K562 (cell line): ENCODE data around the gene KIF26A. TPM values are rescaled to one million over a fixed set of nuclear protein-coding genes. Genes with fewer than 3 reads are reported as not detected.

Experiments used
- ATAC-seq: fragments of 200-7000 bp; cut with Tn5 transposase; 3 replicates; pipeline ENCODE4 v1.9.1; 2020; ENCODE audit warnings: moderate library complexity
- BruUV-seq: library from RNA; stranded (reverse); fragments of 400-500 nt; replicated peaks from 2 replicates; lab custom pipeline; 2021; lab: Mats Ljungman, UMichigan
- CTCF ChIA-PET: fragments of 300-600 bp; formaldehyde crosslinking; extraction: SDS; loops from one replicate; lab custom pipeline; 2021; ENCODE audit warnings: low intra/inter-chr PET ratio; lab: Yijun Ruan, JAX
- POLR2A ChIA-PET: fragments of 300-600, 350-650 bp; sonication (Branson Sonifier 250); formaldehyde crosslinking; extraction: SDS; loops from one replicate; lab custom pipeline; 2021; ENCODE audit warnings: antibody characterized with exemption, inconsistent platforms; lab: Yijun Ruan, JAX
- DNase-seq, 4 experiments: peaks; one replicate each; pipeline versions ENCODE4 v3.0.0 to v3.0.0-alpha.2; 2011 to 2018; ENCODE audit warnings: low spot score in 3 of 4, mixed read lengths in 3 of 4; ENCODE audit errors: extremely low read depth in 1 of 4
- FAIRE-seq: peaks from 2 replicates; lab custom pipeline; 2011; peaks lifted over from hg19 to GRCh38; lab: Jason Lieb, UNC
- H2AFZ ChIP-seq: 2 replicates; pipeline ENCODE4 v1.6.0; 2011; ENCODE audit warnings: low read depth, low read length, control low read depth, inconsistent platforms
- H3K27ac ChIP-seq: fragments of 200-600 bp; 3 replicates; pipeline ENCODE4 v1.8.0; 2011; ENCODE audit warnings: low read depth, mild to moderate bottlenecking, control low read depth, inconsistent platforms, low read length, moderate library complexity, mixed read lengths; ENCODE audit errors: extremely low read depth
- H3K27me3 ChIP-seq, 2 experiments: fragments of 300-600 bp in 1 of 2; 2 replicates in 1 of 2; 3 replicates in 1 of 2; pipeline versions ENCODE4 v1.6.0 to v1.8.0; 2011; ENCODE audit warnings: inconsistent platforms in 2 of 2, low read length in 2 of 2, mild to moderate bottlenecking in 1 of 2, mixed read lengths in 1 of 2, moderate library complexity in 1 of 2; ENCODE audit not compliant: control insufficient read depth in 2 of 2, insufficient read depth in 2 of 2
- H3K36me3 ChIP-seq: fragments of 300-600 bp; 3 replicates; pipeline ENCODE4 v1.8.0; 2011; ENCODE audit warnings: mild to moderate bottlenecking, low read length, inconsistent platforms; ENCODE audit not compliant: control insufficient read depth, insufficient read depth
- H3K4me1 ChIP-seq, 2 experiments: fragments of 200-600 bp in 1 of 2; replicated peaks in 1 of 2; 2 replicates in 1 of 2; 3 replicates in 1 of 2; pipeline versions ENCODE4 v1.5.1 to v1.8.0; 2011; ENCODE audit warnings: inconsistent platforms in 2 of 2, low read length in 2 of 2, mild to moderate bottlenecking in 1 of 2, mixed read lengths in 1 of 2, moderate library complexity in 1 of 2; ENCODE audit not compliant: control insufficient read depth in 2 of 2, insufficient read depth in 2 of 2
- H3K4me2 ChIP-seq: 2 replicates; pipeline ENCODE4 v1.6.1; 2011; ENCODE audit warnings: low read length, control low read depth, inconsistent platforms, mixed read lengths; ENCODE audit not compliant: insufficient read depth
- H3K4me3 ChIP-seq: fragments of 200-600 bp; sonication (generic), shearing (Covaris generic); 2 replicates; pipeline ENCODE4 v1.5.1; 2016; ENCODE audit warnings: control low read depth, inconsistent platforms
- H3K79me2 ChIP-seq: fragments of 200-600 bp; 3 replicates; pipeline ENCODE4 v1.8.0; 2011; ENCODE audit warnings: low read length, inconsistent platforms; ENCODE audit not compliant: control insufficient read depth, insufficient read depth
- H3K9ac ChIP-seq, 2 experiments: 2 replicates each; pipeline versions ENCODE4 v1.6.0 to v1.6.1; 2011; ENCODE audit warnings: low read depth in 2 of 2, low read length in 2 of 2, control low read depth in 1 of 2, inconsistent platforms in 1 of 2, mild to moderate bottlenecking in 1 of 2, mixed read lengths in 1 of 2; ENCODE audit not compliant: insufficient read depth in 1 of 2
- H3K9me1 ChIP-seq: one replicate; pipeline ENCODE4 v1.6.0; 2011; ENCODE audit warnings: inconsistent platforms, mild to moderate bottlenecking, low read length, moderate library complexity; ENCODE audit not compliant: control insufficient read depth, insufficient read depth
- H3K9me3 ChIP-seq: replicated peaks from 2 replicates; pipeline ENCODE4 v1.5.1; 2011; ENCODE audit warnings: low read depth, low read length, inconsistent platforms; ENCODE audit not compliant: control insufficient read depth, insufficient read depth
- H4K20me1 ChIP-seq: replicated peaks from 2 replicates; pipeline ENCODE4 v1.6.1; 2011; ENCODE audit warnings: low read length, inconsistent platforms, mixed read lengths; ENCODE audit not compliant: control insufficient read depth, insufficient read depth
- MAZ ChIP-seq, 2 experiments: fragments of 450-650 bp in 1 of 2; sonication (generic) in 1 of 2; formaldehyde crosslinking; IDR thresholded peaks in 1 of 2; conservative IDR thresholded peaks in 1 of 2; 2 replicates each; pipeline versions ENCODE4 v1.4.0 to v1.5.0; 2020; ENCODE audit warnings: mild to moderate bottlenecking in 1 of 2, missing genetic modification reagents in 1 of 2
- POU5F1 ChIP-seq: fragments of 150-350 bp; IDR thresholded peaks from 2 replicates; pipeline ENCODE4 v1.6.1; 2014; ENCODE audit warnings: borderline replicate concordance, low read length, low read depth, mild to moderate bottlenecking; ENCODE audit not compliant: partially characterized antibody
- TFAM ChIP-seq: fragments of 250-450 bp; sonication (Bioruptor Pico); conservative IDR thresholded peaks from 2 replicates; pipeline ENCODE4 v1.5.0; 2021; ENCODE audit warnings: mild to moderate bottlenecking, moderate library complexity
- ZFP1 ChIP-seq: fragments of 450-650 bp; formaldehyde crosslinking; IDR thresholded peaks from 2 replicates; pipeline ENCODE4 v1.4.0; 2020; ENCODE audit warnings: mild to moderate bottlenecking, mixed read lengths
- ZNF695 ChIP-seq: fragments of 450-650 bp; formaldehyde crosslinking; IDR thresholded peaks from 2 replicates; pipeline ENCODE4 v1.4.0; 2020; ENCODE audit warnings: mild to moderate bottlenecking, moderate library complexity
- WGBS: fragments of 100-300 bp; shearing (Covaris generic); methylation state at CpG from one replicate; pipeline ENCODE4 v1.1.6; 2016; ENCODE audit warnings: low coverage, mixed read lengths; ENCODE audit not compliant: insufficient coverage; ENCODE audit errors: missing lambda C conversion rate; 5-methylcytosine and 5-hydroxymethylcytosine counted together
- in situ Hi-C: fragments of 300-500 bp; cut with MboI; formaldehyde crosslinking; loops from 4 replicates; pipeline ENCODE4 v1.15.0; 2018; ENCODE audit warnings: inconsistent platforms, mixed read lengths
- intact Hi-C: fragments of 100-400 bp; cut with micrococcal nuclease; formaldehyde crosslinking; loops from 2 replicates; pipeline ENCODE4 v1.14.2; 2022
- polyA plus RNA-seq, 8 experiments: library from polyadenylated mRNA; depleted of rRNA in 4 of 8; stranded (reverse) in 5 of 8; unstranded in 3 of 8; fragments of >200 nt; fragmentation: Nextera tagmentation in 2 of 8; fragmentation: Illumina TruSeq in 1 of 8; extraction: Ambion mirVana in 2 of 8; extraction: Trizol in 1 of 8; gene quantifications; 2 replicates each; pipeline versions ENCODE4 v1.2.1 to v1.2.3, GENCODE V29; 2011 to 2014; ENCODE audit warnings: inconsistent platforms in 1 of 8, missing spikeins in 1 of 8
- total RNA-seq, 7 experiments: library from RNA; depleted of rRNA in 6 of 7; stranded (reverse); fragments of >200 nt in 6 of 7; fragmentation: Illumina TruSeq in 2 of 7; extraction: Trizol in 2 of 7; gene quantifications; 2 replicates each; pipeline versions ENCODE4 v1.2.1 to v1.2.3, GENCODE V29; 2011 to 2021; ENCODE audit warnings: low replicate concordance in 1 of 7
- TF ChIP-seq, protein P1 (sequence below): sonication (generic); formaldehyde crosslinking; IDR thresholded peaks from 2 replicates; pipeline ENCODE4 v1.8.0; 2023; ENCODE audit warnings: missing genetic modification reagents, mild to moderate bottlenecking, borderline replicate concordance

KIF26A gene
- total and polyA plus RNA-seq, 9 of the 15 experiments (the other 6 are each of a cell fraction or from before 2014, with no cell fraction given): 0.04 TPM; not detected in 8

DNA sequence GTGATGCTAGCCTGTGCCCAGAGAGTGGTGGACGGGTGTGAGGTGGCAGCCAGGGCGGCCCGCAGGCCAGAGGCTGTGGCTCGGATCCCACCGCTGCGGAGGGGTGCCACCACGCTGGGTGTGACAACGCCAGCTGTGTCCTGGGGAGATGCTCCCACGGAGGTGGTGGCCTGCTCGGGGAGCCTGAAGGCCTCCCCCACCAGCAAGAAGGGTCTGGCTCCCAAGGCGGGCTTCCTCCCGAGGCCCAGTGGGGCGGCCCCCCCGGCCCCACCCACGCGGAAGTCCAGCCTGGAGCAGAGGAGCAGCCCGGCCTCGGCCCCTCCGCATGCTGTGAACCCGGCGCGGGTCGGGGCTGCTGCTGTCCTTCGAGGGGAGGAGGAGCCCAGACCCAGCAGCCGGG, 38.2 kb downstream of the KIF26A start:
- Histone ChIP-seq H3K79me2 (no peaks in the 10 kb centered on the region), H3K4me1 (peaks cover 0 to 19% of the 10 kb centered on the region in 2 experiments; a peak in 1 of 5 replicates), H3K9ac (no peak overlapping the region), H3K4me3 (no peak overlapping the region), H3K4me2 (no peak overlapping the region), H3K27ac (no peak overlapping the region), H3K9me3 (no peaks in the 10 kb centered on the region), H2AFZ (no peak overlapping the region), H3K9me1 (no peaks in the 10 kb centered on the region), H4K20me1 (0 out of 2 replicates have a peak, but pooled peaks cover 5% of the 10 kb centered on the region), H3K27me3 (peaks cover 0 to 52% of the 10 kb centered on the region in 2 experiments; a peak in 4 of 5 replicates), H3K36me3 (no peaks in the 10 kb centered on the region)
- peak in 1 of 4 experiments; percentile 14 for DNase-seq
- WGBS: 10% methylated on average over 8 of the region's 25 CpGs
- ChIA-PET CTCF (no interaction called here), POLR2A (no interaction called here)
- in situ Hi-C loops (no loop called here), intact Hi-C loops (no loop called here)
- no peak for TF ChIP-seq POU5F1
- BruUV-seq: no TSS peak
- no peak for FAIRE-seq
- ATAC-seq: no peak

DNA sequence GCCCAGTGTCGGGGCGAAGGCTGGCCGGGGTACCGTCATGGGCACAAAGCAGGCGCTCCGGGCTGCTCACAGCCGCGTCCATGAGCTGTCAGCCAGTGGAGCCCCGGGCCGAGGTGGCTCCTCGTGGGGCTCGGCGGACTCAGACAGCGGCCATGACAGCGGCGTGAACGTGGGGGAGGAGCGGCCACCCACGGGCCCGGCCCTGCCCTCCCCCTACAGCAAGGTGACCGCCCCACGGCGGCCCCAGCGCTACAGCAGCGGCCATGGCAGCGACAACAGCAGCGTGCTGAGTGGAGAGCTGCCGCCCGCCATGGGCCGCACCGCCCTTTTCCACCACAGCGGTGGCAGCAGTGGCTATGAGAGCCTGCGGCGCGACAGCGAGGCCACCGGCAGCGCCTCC, 39.0 kb downstream of the KIF26A start:
- in situ Hi-C loops: no loop called here
- DNase-seq: peak in 2 of 4 experiments; percentile 11 to 13
- intact Hi-C loops: no loop called here

More for the DNA sequence above, 39.0 kb downstream of the KIF26A start:
- TF ChIP-seq TFAM (CRISPR knock-in tag) (no peak), MAZ (CRISPR knock-in tag; conservative IDR thresholded peaks at IDR 0.05 in 1 of 2, IDR thresholded peaks at IDR 0.05 in 1 of 2) (no peak), ZFP1 (CRISPR knock-in tag) (no peak), ZNF695 (CRISPR knock-in tag) (no peak)
- TF ChIP-seq, protein P1, sequence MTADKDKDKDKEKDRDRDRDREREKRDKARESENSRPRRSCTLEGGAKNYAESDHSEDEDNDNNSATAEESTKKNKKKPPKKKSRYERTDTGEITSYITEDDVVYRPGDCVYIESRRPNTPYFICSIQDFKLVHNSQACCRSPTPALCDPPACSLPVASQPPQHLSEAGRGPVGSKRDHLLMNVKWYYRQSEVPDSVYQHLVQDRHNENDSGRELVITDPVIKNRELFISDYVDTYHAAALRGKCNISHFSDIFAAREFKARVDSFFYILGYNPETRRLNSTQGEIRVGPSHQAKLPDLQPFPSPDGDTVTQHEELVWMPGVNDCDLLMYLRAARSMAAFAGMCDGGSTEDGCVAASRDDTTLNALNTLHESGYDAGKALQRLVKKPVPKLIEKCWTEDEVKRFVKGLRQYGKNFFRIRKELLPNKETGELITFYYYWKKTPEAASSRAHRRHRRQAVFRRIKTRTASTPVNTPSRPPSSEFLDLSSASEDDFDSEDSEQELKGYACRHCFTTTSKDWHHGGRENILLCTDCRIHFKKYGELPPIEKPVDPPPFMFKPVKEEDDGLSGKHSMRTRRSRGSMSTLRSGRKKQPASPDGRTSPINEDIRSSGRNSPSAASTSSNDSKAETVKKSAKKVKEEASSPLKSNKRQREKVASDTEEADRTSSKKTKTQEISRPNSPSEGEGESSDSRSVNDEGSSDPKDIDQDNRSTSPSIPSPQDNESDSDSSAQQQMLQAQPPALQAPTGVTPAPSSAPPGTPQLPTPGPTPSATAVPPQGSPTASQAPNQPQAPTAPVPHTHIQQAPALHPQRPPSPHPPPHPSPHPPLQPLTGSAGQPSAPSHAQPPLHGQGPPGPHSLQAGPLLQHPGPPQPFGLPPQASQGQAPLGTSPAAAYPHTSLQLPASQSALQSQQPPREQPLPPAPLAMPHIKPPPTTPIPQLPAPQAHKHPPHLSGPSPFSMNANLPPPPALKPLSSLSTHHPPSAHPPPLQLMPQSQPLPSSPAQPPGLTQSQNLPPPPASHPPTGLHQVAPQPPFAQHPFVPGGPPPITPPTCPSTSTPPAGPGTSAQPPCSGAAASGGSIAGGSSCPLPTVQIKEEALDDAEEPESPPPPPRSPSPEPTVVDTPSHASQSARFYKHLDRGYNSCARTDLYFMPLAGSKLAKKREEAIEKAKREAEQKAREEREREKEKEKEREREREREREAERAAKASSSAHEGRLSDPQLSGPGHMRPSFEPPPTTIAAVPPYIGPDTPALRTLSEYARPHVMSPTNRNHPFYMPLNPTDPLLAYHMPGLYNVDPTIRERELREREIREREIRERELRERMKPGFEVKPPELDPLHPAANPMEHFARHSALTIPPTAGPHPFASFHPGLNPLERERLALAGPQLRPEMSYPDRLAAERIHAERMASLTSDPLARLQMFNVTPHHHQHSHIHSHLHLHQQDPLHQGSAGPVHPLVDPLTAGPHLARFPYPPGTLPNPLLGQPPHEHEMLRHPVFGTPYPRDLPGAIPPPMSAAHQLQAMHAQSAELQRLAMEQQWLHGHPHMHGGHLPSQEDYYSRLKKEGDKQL (CRISPR knock-in tag): no peak
- H4K20me1 ChIP-seq: 0 out of 2 replicates have a peak, but pooled peaks cover 2% of the 10 kb centered on the region
- FAIRE-seq: no peak
- WGBS: 14% methylated on average over 2 of the region's 38 CpGs
- POLR2A ChIA-PET: no interaction called here
- H3K79me2 ChIP-seq: no peaks in the 10 kb centered on the region
- CTCF ChIA-PET: no interaction called here
- no TSS peak for BruUV-seq
- no peak overlapping the region for H3K9ac ChIP-seq
- no peaks in the 10 kb centered on the region for H3K9me3 ChIP-seq
- no peaks in the 10 kb centered on the region for H3K9me1 ChIP-seq
- H3K27me3 ChIP-seq: peaks cover 0 to 51% of the 10 kb centered on the region in 2 experiments; a peak in 3 of 5 replicates
- no peak overlapping the region for H3K4me3 ChIP-seq
- no peaks in the 10 kb centered on the region for H3K36me3 ChIP-seq
- no peak overlapping the region for H3K27ac ChIP-seq
- no peak overlapping the region for H2AFZ ChIP-seq
- H3K4me1 ChIP-seq: peaks cover 0 to 19% of the 10 kb centered on the region in 2 experiments; a peak in 1 of 5 replicates
- no peak overlapping the region for H3K4me2 ChIP-seq
- ATAC-seq: peak; percentile 35; the same call in 2 of the 3 replicates
